Measurements from ENCODE around the gene ZBED3.
A peak's percentile ranks its signal among the peaks of the same experiment; 100 is the strongest.
"Not testable (repeated sequence)": the region's sequence is repeated elsewhere in the genome, so short reads cannot be mapped to it uniquely, and the experiment has no call there.

Gene ZBED3, protein sequence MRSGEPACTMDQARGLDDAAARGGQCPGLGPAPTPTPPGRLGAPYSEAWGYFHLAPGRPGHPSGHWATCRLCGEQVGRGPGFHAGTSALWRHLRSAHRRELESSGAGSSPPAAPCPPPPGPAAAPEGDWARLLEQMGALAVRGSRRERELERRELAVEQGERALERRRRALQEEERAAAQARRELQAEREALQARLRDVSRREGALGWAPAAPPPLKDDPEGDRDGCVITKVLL

DNA sequence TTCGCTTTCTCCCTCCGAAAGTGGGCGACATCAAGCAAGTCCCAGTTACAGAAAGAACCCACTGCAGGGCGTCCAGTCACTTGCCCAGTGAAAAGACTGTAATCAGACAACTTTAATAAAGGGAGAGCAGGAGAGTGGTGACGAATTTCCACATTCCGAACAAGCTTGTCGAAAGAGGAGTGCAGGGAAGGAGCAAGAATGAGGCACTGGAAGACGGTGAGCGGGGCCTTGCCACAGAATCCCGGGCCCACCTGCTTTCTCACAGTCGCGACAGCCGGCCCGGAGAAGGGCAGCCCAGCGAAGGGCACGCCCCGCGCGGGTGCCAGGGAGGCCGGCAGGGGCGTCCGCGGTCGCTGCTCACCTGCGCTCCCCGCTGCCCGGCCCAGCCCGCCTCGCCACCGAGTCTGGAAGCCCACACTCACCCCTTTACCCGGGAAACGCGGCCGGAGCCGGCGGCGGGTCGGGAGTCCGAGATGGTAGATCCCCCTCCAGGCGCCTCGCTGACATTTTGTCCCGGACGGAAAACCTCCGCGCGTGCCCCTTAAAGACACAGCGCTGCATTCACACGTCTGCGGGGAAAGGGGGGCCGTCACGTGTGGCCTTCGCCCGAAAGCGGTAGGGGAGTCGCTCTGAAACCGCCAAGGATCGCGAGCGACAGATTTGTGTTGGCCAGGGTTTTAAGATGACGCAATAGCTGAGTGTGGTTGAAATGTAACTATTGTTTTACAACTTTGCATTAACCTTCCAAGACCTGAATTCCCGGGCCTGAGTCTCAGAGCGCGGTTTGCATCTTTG, at the start of gene ZBED3:
ZBED3 (minus strand) TSS at position 597 of the 795 bp plus-strand sequence. CDS start 9,407 bp downstream, outside the sequence.
- DNase-seq = peak; percentile 70

DNA sequence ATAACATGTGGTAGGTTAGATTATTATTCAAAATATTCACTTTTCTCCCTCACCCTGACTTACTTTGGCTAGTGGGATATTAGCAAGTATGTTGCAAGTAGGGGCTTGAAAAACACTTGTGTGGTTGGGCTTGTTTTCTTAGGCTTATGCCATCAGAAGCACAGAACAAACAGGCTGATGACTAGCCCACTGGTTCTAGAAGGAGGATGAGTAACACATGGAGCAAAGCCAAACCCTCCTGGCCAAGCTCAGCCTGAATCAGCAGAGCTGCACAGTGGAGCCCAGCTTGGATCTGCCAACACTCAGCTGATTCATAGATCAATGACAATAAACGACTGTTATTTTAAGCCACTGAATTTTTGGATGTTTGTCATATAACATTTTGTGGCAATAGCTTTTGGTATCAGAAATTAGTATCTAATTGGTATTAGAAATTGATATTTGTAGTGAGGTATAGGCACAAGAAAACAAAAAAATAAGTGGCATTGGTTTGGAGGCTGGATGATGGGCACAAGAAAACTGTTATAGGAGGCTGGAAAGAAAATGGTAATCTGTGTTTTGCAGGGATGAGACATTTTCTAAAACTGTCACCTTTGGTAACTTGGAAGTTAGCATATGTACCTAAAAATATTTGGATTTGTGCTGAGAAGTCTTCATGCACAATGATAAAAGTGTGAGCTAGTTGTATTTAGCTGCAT, 46.1 kb upstream of the ZBED3 start:
- peak; percentile 95 for DNase-seq

DNA sequence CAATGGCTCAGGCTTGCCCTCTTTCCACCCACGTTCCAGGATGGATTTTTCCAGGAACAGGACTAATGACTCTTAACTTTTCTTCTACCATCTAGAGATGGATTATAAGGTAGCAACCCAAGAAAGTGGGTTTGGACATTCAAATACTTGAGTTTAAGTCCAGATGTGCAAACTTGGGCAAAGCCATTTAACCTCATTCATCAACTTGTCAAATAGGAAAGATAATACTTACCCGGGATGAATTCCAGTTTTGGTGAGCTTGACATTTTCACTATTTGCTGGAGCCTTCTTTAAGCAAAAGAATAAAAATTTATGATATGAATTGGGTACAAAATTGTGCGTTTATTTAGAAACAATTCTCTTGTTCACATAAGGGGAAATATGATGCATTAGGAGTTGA, 44.3 kb upstream of the ZBED3 start:
- no peak for DNase-seq

DNA sequence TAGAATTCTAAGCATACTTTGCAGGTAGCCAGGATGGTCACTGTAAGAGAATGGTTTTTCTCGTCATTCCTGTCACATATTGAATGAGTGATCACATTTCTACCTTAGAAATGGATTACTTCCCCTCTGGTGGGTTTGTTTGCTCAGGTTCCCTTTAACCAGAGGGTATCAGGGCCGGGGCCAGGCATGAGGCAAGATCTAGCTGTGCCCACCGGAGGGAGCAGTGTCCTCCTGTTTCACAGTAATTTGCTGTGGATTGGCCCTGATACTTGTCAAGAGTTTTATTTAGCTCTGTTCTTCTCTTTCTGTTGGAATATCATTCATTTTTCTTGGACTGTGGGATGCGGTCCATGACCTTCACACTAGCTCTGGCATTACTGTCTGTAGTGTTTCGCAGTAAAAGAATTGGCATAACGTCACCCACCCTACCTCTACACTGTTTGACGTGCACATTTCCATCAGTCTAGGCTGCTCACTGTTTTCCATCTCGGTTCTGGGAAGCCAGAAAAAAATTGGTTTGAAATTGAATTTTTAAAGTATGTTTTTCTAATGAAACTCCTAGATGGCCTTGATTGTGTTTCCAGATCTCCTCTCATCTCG, 42.4 kb upstream of the ZBED3 start:
- DNase-seq = peak; percentile 65

DNA sequence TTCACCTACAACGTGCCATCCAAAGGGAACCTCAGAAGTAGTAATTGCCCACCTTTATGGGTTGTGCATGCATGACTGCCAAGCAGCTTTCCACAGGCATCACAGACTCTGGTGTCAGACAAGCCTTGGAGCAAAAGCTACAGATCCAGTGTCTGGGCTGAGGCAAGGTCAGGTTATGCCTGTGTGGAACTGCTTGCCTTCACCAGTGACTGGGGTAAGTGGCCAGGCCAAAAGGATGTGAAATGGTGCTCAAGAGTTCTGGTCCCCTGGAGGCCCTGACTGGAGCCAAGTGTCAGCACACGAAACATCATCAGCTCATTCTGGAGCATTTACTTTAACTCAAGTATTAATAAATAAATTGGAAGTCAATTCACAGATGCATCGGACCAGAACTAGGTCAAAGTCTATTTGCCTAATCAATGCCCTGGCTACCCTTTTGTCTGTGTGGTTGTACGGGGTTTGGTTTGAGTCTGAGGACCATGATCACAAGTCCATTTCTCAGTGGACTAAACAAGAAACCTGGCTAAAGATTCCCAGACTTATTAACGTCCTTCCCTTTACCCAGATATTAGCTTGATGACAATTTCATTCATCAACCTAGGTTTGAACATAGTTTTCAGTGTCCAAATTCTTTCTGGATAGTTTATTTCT, 41.5 kb upstream of the ZBED3 start:
- no peak for DNase-seq

DNA sequence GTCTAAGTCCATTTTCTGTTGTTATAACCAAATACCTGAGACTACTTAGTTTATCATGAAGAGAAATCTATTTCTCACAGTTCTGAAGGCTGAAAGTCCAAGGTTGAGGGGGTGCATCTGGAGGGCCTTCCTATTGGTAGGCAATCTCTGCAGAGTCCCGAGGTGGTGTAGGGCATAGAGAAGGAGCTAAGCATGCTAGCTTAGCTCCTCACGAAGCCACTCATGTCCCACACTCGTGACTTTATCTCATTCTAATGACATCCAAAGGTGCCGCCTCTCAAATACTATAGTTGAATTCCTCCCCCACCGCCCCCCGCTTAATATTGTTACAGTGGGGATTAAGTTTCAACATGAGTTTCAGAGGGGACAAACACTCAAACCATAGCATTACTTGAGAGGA, 36.0 kb upstream of the ZBED3 start:
- no peak for DNase-seq

DNA sequence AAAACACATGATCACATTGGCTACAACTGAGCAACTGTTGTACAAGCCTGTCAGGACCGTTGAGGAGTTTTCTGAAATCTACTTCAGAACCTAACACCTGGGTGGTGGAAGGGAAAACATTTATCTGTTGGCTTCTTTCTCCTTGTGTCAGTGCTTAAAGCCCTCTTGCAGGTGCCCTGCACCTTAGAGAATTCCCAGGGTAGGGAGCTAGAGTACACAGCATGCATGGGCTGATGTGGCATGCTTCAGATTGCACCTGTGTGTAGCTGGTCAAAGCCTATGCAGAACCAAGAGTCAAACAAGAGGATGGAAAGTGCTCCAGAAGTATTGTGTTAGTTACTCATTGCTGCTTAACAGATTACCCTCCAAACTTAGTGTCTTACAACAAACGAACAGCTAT, 33.6 kb upstream of the ZBED3 start:
- no peak for DNase-seq

DNA sequence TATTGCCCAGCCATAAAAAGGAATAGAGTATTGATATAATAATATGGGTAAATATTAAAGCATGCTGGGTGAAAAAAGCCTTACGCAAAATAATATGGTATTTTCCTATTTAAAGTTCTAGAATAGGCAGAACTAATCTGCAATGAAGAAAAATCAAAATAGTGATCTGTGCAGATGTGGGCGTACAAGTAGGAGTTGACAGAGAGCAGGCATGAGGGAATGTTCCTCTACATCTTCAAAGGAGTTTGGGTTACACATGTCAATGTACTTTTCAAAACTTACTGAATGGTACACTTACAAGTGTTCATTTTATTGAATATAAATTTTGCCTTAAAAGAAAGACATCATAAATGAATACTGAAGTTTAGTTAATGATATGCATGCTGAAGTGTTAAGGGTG, 33.0 kb upstream of the ZBED3 start:
- DNase-seq = no peak

DNA sequence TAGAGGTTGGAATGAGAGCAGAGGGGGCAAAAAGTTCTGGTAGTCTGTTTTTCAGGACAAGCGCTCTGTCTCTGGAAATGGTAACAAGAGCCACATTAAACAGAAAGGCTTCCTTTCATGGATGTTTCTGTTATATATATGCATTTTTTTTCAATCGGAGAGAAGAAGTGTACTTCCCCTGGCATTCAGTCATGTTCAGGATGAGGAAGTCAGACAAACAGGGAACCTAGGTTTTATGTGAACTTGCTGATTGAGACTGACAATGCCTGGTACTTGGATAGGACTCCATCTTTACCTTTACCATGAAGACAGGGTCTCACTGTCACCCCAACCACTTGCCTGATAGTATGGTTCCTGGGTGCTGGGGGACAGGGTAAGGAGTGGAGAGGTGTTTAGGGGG, 30.1 kb upstream of the ZBED3 start:
- no peak for DNase-seq

DNA sequence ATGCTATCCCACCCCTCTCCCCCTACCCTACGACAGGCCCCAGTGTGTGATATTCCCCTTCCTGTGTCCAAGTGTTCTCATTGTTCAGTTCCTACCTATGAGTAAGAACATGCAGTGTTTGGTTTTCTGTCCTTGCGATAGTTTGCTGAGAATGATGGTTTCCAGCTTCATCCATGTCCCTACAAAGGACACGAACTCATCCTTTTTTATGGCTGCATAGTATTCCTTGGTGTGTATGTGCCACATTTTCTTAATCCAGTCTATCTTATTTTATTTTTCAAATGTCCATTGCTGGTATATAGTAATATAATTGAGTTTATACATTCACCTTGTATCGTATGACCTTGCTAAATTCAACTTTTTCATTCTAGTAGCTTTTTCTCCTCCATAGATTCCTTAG, 19.9 kb upstream of the ZBED3 start:
- DNase-seq = not testable (repeated sequence)

DNA sequence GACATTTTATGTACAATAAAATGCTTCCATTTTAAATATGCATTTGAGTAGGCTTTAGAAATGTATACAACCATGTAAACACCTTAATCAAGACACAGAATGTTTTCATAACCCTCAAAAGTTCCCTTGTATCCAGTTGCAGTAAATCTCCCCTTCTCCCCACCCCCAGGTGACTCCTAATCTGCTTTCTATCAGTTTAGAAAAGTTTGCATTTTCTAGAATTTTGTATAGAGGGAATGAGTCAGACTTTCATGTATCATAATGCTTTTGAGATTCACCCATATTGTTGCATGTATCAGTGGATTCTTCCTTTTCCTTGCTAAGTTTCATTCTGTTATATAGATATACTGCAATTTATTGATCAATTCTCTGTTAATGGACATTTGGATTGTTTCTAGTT, 17.7 kb upstream of the ZBED3 start:
- no peak for DNase-seq

DNA sequence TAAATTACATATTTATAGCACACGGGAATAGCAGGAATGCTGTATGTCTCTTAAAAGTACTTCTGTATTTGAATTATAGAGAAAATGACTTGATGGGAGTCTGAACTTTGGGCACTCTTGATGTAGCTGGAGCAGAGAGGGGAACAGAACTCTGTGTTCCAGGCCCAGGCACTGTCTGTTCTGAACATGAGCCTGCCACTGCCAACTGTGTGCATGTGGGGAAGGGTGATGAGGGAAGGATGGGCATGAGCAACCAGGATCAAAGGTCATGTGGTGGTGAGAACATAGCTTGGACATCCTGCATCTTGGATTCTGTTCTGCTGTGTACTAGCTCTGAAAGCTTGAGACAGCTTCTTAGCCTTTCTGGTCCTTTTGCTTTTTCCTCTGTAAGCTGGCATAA, 16.4 kb upstream of the ZBED3 start:
- DNase-seq = no peak

DNA sequence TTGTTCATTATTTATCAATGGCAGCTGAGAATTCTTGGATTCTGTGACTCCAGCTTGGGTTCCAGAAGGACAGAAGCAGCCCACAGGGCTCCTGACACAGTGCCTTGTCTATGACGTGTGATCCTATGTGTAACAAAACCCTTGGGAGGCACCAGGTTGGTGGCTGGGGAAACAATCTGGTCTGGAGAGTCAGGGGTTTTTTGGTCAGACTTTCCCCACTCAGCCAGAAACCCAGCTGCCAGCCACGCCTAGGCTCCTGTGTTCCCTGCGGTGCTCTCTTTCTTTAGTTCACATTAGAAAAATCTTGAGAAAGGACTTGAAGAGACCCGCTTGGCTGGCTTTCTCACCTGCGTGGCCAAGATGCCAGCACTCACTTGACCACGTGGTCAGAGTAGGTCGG, 15.5 kb upstream of the ZBED3 start:
- no peak for DNase-seq

DNA sequence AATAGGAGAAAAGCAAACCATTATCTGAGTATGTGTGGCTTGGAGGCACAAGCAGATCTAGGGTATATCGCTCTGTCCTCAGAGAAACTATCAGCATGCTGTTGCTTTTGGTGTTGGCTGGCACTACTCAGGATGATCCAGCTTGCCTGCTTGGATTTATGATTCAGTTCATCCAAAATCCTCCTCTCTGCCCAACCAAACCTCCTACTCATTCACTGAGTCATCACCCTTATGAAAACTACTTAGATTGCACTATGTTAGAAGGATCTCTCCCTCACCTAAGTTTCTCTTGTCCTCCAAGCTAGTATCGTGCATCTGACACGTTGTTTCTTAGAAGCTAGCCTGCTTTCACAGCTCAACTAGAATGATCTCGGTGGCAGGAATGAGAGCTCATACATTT, 14.2 kb upstream of the ZBED3 start:
- DNase-seq = no peak

DNA sequence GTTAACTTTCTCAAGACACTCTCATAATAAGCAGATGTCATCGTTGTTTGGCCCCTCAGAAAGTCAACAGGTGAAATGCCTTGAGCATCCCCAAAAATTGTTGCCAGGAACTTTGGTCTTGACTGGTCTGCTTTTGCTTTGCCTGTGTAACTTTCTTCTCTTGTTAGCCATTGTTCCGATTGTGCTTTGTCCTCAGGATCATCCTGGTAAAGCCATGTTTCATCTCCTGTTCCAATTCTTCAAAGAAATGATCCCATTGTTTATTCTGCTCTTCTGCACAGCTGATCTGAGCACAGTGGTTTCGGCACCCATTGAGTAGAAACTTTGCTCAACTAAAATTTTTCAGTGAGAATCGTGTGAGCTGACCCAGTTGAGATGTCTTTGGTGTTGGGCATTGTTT, 8.1 kb upstream of the ZBED3 start:
- no peak for DNase-seq

DNA sequence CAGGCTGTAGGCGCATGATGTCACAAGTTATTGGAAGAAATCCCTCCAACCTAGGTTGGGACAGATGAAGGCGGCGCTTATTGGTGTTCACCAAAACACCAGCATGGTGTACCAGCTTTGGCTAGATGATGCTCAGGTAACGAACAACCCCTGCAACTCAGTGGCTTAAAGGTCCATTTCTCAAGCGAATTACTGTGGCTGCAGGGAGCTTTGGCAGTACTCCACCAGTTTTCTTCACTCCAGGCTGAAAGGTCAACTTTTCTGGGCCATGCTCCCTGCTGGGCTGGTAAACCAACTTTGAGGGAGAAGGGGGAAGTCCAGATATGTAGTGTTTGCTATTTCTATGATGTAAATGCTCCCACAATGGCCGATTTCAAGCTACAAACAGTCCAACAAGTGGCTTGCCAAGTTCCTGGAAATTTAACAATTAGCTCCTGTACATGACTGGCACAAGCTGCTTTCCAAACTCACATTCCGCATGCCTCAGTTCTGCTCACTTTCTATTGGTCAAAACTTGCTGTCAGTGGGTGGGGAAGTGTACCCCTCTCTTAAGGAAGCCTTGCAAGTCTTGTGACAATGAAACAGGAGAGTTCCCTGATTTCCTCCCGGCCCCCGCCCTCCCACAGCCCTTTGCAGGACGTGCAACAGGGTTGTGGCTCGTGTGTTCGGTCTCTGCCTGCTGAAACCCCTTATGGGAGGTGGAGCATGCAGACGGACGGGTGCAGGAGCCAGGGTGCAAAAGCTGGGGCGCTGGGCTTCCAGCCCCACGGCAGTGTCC, 588 bp upstream of the ZBED3 start:
- peak; percentile 66 for DNase-seq

DNA sequence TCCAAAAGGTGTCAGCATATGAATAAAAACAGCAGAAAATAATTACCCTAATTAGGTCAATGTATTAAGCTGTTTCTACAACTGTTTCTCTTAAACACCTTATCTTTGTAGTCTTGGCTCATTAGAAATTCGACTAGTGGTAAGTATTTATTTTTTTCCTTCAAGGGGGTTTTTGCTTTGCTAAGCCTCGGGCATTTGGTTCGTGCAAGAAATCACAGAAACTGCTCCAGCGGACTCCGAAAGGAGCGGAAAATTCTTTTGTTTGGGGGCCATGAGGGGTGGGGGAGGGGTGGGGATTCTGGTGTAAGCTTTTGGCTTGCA, 757 bp downstream of the ZBED3 start:
- no peak for DNase-seq

DNA sequence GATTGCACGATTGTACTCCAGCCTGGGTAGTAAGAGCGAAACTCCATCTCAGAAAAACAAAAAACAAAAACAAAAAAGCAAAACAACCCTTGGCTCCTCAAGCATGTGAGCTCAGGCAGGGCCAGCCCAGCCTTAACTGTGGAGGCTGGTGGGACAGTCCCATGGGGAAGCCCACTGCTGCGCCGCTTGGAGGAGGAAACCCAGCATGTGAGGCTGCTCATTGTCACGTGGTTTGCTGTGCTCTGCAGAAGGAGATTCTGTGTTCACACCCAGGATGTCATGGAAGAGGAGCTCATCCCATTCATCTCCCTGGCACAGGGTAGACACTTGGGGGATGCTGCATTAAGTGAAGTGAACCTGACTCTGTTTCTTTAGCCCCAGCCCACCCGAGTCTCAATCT, 4.0 kb downstream of the ZBED3 start:
- DNase-seq = no peak

DNA sequence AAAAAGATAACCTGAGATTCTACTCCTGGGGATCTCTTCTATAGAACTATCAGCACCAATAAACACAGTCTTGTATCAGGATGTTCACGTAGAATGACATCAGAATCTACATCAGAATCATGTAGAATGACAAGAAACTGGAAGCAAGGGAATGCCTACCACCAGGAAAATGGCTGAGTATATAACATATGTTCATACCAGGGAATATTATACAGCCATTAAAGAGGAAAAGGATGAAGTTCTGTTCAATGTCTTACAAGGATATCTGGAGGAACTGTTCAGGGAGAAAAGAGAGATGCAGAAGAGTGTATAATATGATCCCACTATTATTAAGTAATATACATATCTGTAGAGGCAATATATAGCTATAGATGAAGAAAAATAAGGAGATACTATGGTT, 4.8 kb downstream of the ZBED3 start:
- no peak for DNase-seq

DNA sequence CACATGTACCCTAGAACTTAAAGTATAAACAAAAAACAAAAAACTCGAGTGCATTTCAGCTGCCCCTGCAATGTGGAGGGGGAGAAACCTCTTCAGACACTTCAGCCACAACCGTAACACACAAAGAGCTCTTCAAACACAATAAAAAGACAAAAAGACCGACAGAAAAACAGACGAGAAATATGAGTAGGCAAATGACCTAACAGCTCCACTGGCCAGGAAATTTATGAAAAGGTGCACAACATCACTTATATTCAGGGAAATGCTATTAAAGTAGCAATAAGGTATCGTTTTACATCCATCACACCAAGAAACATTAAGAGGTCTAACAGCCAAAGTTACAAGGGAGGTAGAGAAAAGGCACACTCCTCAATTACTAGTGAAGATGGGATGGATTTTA, 6.2 kb downstream of the ZBED3 start:
- DNase-seq = no peak

DNA sequence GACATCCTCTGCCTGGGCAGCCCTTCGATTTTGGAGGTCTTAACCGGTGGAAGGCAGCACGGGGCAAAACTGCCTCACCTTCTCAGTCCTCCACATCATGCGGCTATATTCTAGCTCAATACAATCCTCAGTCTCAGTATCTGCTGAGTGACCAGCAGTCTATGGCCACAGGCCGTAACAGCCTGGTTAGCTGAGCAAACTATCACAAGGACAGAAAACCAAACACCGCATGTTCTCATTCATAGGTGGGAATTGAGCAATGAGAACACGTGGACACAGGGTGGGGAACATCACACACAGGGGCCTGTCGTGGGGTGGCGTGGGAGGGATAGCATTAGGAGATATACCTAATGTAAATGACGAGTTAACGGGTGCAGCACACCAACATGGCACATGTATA, 6.6 kb downstream of the ZBED3 start:
- DNase-seq = not testable (repeated sequence)

DNA sequence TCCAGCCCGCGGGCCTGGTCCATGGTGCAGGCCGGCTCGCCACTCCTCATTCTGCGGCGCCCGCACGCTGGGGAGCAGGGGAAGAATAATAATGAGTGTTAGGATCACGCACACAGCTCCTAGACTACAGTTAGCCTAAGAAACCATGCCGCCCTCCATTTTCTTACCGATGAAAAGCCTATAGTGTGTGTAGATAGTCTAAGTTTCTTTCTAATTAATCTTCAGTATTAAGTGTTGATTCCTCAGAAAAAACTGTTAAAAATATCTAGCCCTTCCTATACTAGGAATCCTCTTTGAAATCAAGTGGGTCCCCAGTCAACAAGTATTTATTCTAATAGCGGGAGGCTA, 9.3 kb downstream of the ZBED3 start:
- no peak for DNase-seq

All from NCI-H446 treated with DMSO at 0.1 percent for 48 hours (cell line).